H1 (cell line): Measurements from ENCODE around the gene TMEM170A. TPM values are rescaled to one million over a fixed set of nuclear protein-coding genes. Genes with fewer than 3 reads are reported as not detected.
A peak's percentile ranks its signal among the peaks of the same experiment; 100 is the strongest.

Experiments
- CTCF ChIA-PET: fragments of 300-600 bp; sonication (Branson Sonifier 250); formaldehyde crosslinking; loops from one replicate; lab custom pipeline; 2021; ENCODE audit not compliant: partially characterized antibody; lab: Charles Lee
- POLR2A ChIA-PET: fragments of 300-600 bp; sonication (Branson Sonifier 250); formaldehyde crosslinking; loops from one replicate; lab custom pipeline; 2021; ENCODE audit warnings: inconsistent platforms; ENCODE audit not compliant: partially characterized antibody; lab: Charles Lee
- DNase-seq, 2 experiments: peaks; one replicate each; pipeline versions ENCODE4 v3.0.0 to v3.0.0-alpha.2; 2010 to 2022; ENCODE audit warnings: low spot score in 2 of 2, low read depth in 1 of 2, mixed read lengths in 1 of 2
- FAIRE-seq: peaks from 2 replicates; lab custom pipeline; 2011; peaks lifted over from hg19 to GRCh38; lab: Jason Lieb, UNC
- H2AFZ ChIP-seq: 2 replicates; pipeline ENCODE4 v1.8.1; 2012; ENCODE audit warnings: low read length, inconsistent platforms
- H2AK5ac ChIP-seq: 2 replicates; pipeline ENCODE4 v1.6.1; 2013; ENCODE audit warnings: low read depth, low read length
- H2BK120ac ChIP-seq: replicated peaks from 2 replicates; pipeline ENCODE3; 2013; ENCODE audit warnings: low read depth, low read length, inconsistent platforms
- H2BK12ac ChIP-seq: 2 replicates; pipeline ENCODE4 v1.6.1; 2013; ENCODE audit warnings: low read depth, low read length
- H2BK15ac ChIP-seq: 2 replicates; pipeline ENCODE4 v1.6.1; 2013; ENCODE audit warnings: low read length
- H2BK20ac ChIP-seq: 2 replicates; pipeline ENCODE4 v1.6.1; 2013; ENCODE audit warnings: low read length
- H2BK5ac ChIP-seq: 2 replicates; pipeline ENCODE4 v1.6.1; 2013; ENCODE audit warnings: low read depth, low read length
- H3K14ac ChIP-seq: 2 replicates; pipeline ENCODE4 v1.6.1; 2013; ENCODE audit warnings: inconsistent platforms; ENCODE audit not compliant: insufficient read length
- H3K18ac ChIP-seq: 2 replicates; pipeline ENCODE4 v1.6.1; 2013; ENCODE audit warnings: low read length; ENCODE audit errors: extremely low read depth
- H3K23ac ChIP-seq: 2 replicates; pipeline ENCODE4 v1.6.1; 2013; ENCODE audit warnings: inconsistent platforms; ENCODE audit not compliant: insufficient read length
- H3K23me2 ChIP-seq: 2 replicates; pipeline ENCODE4 v1.6.1; 2013; ENCODE audit warnings: low read depth, low read length
- H3K27ac ChIP-seq: 2 replicates; pipeline ENCODE4 v1.6.1; 2011; ENCODE audit warnings: low read depth, low read length, inconsistent platforms
- H3K27me3 ChIP-seq, 4 experiments: replicated peaks in 1 of 4; 1 replicate in 1 of 4; 2 replicates in 3 of 4; pipeline versions ENCODE4 v1.6.1 to v1.8.1; 2011 to 2013; ENCODE audit warnings: low read length in 3 of 4, mild to moderate bottlenecking in 3 of 4, inconsistent platforms in 2 of 4, mixed read lengths in 2 of 4, moderate library complexity in 1 of 4; ENCODE audit not compliant: control insufficient read depth in 3 of 4, insufficient read depth in 3 of 4; ENCODE audit errors: extremely low read depth in 1 of 4
- H3K36me3 ChIP-seq, 4 experiments: 2 replicates each; pipeline versions ENCODE4 v1.6.1 to v1.8.1; 2011 to 2013; ENCODE audit warnings: mild to moderate bottlenecking in 4 of 4, low read length in 3 of 4, moderate library complexity in 2 of 4, control low read depth in 1 of 4, inconsistent platforms in 1 of 4; ENCODE audit not compliant: insufficient read depth in 4 of 4, control insufficient read depth in 2 of 4
- H3K4ac ChIP-seq: replicated peaks from 2 replicates; pipeline ENCODE3; 2013; ENCODE audit warnings: low read length, low read depth, mixed read lengths, inconsistent platforms; ENCODE audit not compliant: insufficient read length
- H3K4me1 ChIP-seq, 4 experiments: replicated peaks in 1 of 4; 1 replicate in 1 of 4; 2 replicates in 3 of 4; pipeline versions ENCODE4 v1.6.1 to v1.8.1; 2011 to 2013; ENCODE audit warnings: low read length in 3 of 4, inconsistent platforms in 2 of 4, mixed read lengths in 1 of 4; ENCODE audit not compliant: insufficient read depth in 4 of 4, control insufficient read depth in 3 of 4
- H3K4me2 ChIP-seq, 2 experiments: 2 replicates each; pipeline versions ENCODE4 v1.6.1 to v1.8.1; 2011 to 2013; ENCODE audit warnings: low read depth in 2 of 2, low read length in 2 of 2, control low read depth in 1 of 2, inconsistent platforms in 1 of 2, mild to moderate bottlenecking in 1 of 2; ENCODE audit not compliant: insufficient read depth in 1 of 2
- H3K4me3 ChIP-seq, 4 experiments: fragments of 200-600, 300-600 bp in 1 of 4; sonication (generic), shearing (Covaris generic), sonication (Bioruptor Twin) in 1 of 4; 2 replicates each; pipeline versions ENCODE4 v1.5.1 to v1.8.1; 2011 to 2016; ENCODE audit warnings: low read length in 4 of 4, low read depth in 3 of 4, control low read depth in 2 of 4, inconsistent platforms in 2 of 4, mild to moderate bottlenecking in 2 of 4, mixed read lengths in 1 of 4, moderate library complexity in 1 of 4; ENCODE audit not compliant: insufficient read depth in 2 of 4; ENCODE audit errors: extremely low read depth in 1 of 4
- H3K56ac ChIP-seq: replicated peaks from 2 replicates; pipeline ENCODE3; 2013; ENCODE audit warnings: low read depth, mild to moderate bottlenecking, mixed read lengths, low read length, inconsistent platforms; ENCODE audit not compliant: insufficient read length
- H3K79me1 ChIP-seq: 2 replicates; pipeline ENCODE4 v1.6.1; 2013; ENCODE audit warnings: low read depth, low read length, control low read depth
- H3K79me2 ChIP-seq, 2 experiments: 2 replicates each; pipeline versions ENCODE4 v1.6.1 to v1.8.1; 2012 to 2013; ENCODE audit warnings: low read length in 2 of 2, mild to moderate bottlenecking in 2 of 2, inconsistent platforms in 1 of 2; ENCODE audit not compliant: insufficient read depth in 2 of 2, control insufficient read depth in 1 of 2
- H3K9ac ChIP-seq, 4 experiments: replicated peaks in 1 of 4; 1 replicate in 1 of 4; 2 replicates in 3 of 4; pipeline versions ENCODE4 v1.6.1 to v1.8.1; 2011 to 2013; ENCODE audit warnings: low read depth in 3 of 4, low read length in 3 of 4, control low read depth in 2 of 4, mild to moderate bottlenecking in 2 of 4, moderate library complexity in 2 of 4, inconsistent platforms in 1 of 4; ENCODE audit errors: extremely low read depth in 1 of 4
- H3K9me3 ChIP-seq, 2 experiments: 2 replicates each; pipeline versions ENCODE4 v1.6.1 to v1.8.1; 2012 to 2013; ENCODE audit warnings: mild to moderate bottlenecking in 2 of 2, moderate library complexity in 2 of 2, control low read depth in 1 of 2, inconsistent platforms in 1 of 2, low read depth in 1 of 2, low read length in 1 of 2, mixed read lengths in 1 of 2; ENCODE audit not compliant: insufficient read depth in 2 of 2
- H4K20me1 ChIP-seq, 2 experiments: replicated peaks in 1 of 2; 2 replicates each; pipeline versions ENCODE3 to v1.8.1; 2011 to 2013; ENCODE audit warnings: inconsistent platforms in 2 of 2, low read length in 2 of 2, mild to moderate bottlenecking in 1 of 2; ENCODE audit not compliant: insufficient read depth in 2 of 2, control insufficient read depth in 1 of 2
- H4K5ac ChIP-seq: 2 replicates; pipeline ENCODE4 v1.6.1; 2013; ENCODE audit warnings: low read length, low read depth, mixed read lengths, inconsistent platforms; ENCODE audit not compliant: insufficient read length
- H4K8ac ChIP-seq: 2 replicates; pipeline ENCODE4 v1.8.0; 2013; ENCODE audit warnings: mild to moderate bottlenecking, moderate library complexity, low read length, inconsistent platforms; ENCODE audit not compliant: insufficient read depth; ENCODE audit errors: extremely low read depth
- H4K91ac ChIP-seq: replicated peaks from 2 replicates; pipeline ENCODE3; 2013; ENCODE audit warnings: low read length, mixed read lengths, inconsistent platforms; ENCODE audit not compliant: insufficient read length
- WGBS, 2 experiments: shearing (Covaris generic) in 1 of 2; methylation state at CpG; one replicate each; pipeline versions ENCODE4 v1.1.6 to v1.1.7; 2013 to 2015; ENCODE audit warnings: low lambda C conversion rate in 2 of 2, mixed read lengths in 2 of 2, inconsistent platforms in 1 of 2, low coverage in 1 of 2, missing lambda C conversion rate in 1 of 2; ENCODE audit not compliant: insufficient replicate concordance in 2 of 2, insufficient coverage in 1 of 2, insufficient read length in 1 of 2; ENCODE audit errors: extremely low coverage in 1 of 2, missing lambda C conversion rate in 1 of 2; 5-methylcytosine and 5-hydroxymethylcytosine counted together
- polyA plus RNA-seq, 7 experiments: library from polyadenylated mRNA; depleted of rRNA in 3 of 7; stranded (reverse) in 5 of 7; unstranded in 2 of 7; fragments of >200 nt in 5 of 7; fragments of 200-250 nt in 2 of 7; gene quantifications; 1 replicate in 5 of 7; 2 replicates in 1 of 7; 4 replicates in 1 of 7; pipeline versions ENCODE4 v1.2.1 to v1.2.3, GENCODE V29; 2011 to 2013; ENCODE audit warnings: missing spikeins in 2 of 7, mixed read lengths in 2 of 7
- total RNA-seq: library from RNA; stranded (reverse); fragmentation: NEBNext Ultra II Directional; extraction: Animal tissue kit (Norgen Biotek cat#: 25700); gene quantifications from 2 replicates; pipeline ENCODE4 v1.2.1, GENCODE V29; 2021

TMEM170A gene
- total and polyA plus RNA-seq, 2 of the 8 experiments (the other 6 are each of a cell fraction or from before 2014, with no cell fraction given) = 22.9 to 56.6 TPM

- Histone ChIP-seq H3K9ac (no peak overlapping the region), H2BK120ac (no peak overlapping the region), H2BK15ac (no peak overlapping the region), H3K27ac (no peak overlapping the region), H4K5ac (no peak overlapping the region), H3K36me3 (no peaks in the 10 kb centered on the region), H3K56ac (no peak overlapping the region), H2BK20ac (no peak overlapping the region), H4K8ac (no peak overlapping the region), H3K79me1 (peaks cover 7% of the 10 kb centered on the region; the same call in 1 of the 2 replicates), H2BK5ac (no peak overlapping the region), H3K27me3 (no peaks in the 10 kb centered on the region), H4K91ac (no peak overlapping the region), H2BK12ac (no peak overlapping the region), H3K79me2 (peaks cover 6 to 56% of the 10 kb centered on the region in 2 experiments), H3K18ac (no peak overlapping the region), H3K4me3 (peak overlapping the region in 2 of 4 experiments; percentile 55 to 86; a peak in 5 of 8 replicates), H3K9me3 (no peaks in the 10 kb centered on the region), H3K4ac (no peak overlapping the region), H3K4me1 (peaks cover 1 to 4% (median 2%) of the 10 kb centered on the region in 4 experiments; a peak in 4 of 7 replicates), H4K20me1 (peaks cover 5 to 18% of the 10 kb centered on the region in 2 experiments), H2AK5ac (no peak overlapping the region), H2AFZ (no peak overlapping the region), H3K14ac (no peak overlapping the region), H3K4me2 (peak overlapping the region; percentile 75 to 77), H3K23me2 (0 out of 2 replicates have a peak, but pooled peaks cover 1% of the 10 kb centered on the region), H3K23ac (no peak overlapping the region)
- 85% methylated on average over 2 of the region's 2 CpGs; no CpG with 5 or more reads in 1 of the 2 experiments for WGBS, 2 experiments
- ChIA-PET CTCF (interaction anchor here (1.2 to 1.4 kb wide), 2 partner anchors 10 to 31 kb away, joined by 4 to 6 read pairs; no protein-coding TSS in a partner anchor), POLR2A (interaction anchor here (1.2 to 2.7 kb wide), 2 partner anchors 29 to 184 kb away, joined by 3 to 23 read pairs; partner anchors contain the start of gene CFDP1)
- no peak for FAIRE-seq
- DNase-seq = no peak
Measured at GRCh38 chr16:75462806-75463205, 1.7 kb downstream of the TMEM170A start.
